ENCODE results near the gene PTPRJ.

The PTPRJ gene

DNA sequence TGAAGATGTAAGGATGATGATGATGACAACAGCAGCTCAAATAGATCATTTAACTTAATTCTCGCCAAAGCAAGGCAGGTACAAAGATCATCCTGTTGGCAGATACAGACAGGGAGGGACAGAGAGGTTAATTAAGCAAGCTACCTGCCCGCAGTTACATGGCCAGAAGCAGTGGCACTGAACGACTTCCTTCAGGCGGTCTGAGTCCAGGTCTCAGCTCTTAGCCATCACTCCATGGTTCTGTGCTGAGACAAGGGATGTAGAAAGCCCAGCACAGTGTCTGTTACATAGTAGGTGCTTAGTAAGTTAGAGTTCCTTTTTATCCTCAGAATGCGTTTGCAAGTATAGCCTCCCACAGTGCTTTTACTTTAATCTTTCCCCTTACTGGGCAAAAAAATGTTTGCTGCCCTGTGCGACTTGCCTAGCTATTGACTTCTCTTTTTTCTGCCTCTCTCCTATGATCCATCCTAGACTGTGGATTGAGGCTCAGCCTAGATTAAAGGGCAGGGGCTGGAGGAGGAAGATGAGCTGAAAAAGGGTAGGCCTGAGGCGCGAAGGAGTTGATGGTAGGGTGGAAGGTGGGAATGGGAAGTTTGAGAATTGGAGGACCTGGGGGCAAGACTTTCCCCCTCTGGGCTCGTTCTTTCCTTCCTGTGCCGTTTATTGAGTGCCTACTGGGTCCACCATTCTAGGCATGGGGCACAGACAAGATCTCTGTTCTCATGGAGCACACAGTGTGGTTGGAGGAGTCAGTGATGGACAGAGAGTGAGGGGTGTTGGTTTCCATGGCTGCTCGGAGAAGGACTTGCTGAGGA lies 128.1 kb downstream of the PTPRJ start:
- TF ChIP-seq, protein P1, sequence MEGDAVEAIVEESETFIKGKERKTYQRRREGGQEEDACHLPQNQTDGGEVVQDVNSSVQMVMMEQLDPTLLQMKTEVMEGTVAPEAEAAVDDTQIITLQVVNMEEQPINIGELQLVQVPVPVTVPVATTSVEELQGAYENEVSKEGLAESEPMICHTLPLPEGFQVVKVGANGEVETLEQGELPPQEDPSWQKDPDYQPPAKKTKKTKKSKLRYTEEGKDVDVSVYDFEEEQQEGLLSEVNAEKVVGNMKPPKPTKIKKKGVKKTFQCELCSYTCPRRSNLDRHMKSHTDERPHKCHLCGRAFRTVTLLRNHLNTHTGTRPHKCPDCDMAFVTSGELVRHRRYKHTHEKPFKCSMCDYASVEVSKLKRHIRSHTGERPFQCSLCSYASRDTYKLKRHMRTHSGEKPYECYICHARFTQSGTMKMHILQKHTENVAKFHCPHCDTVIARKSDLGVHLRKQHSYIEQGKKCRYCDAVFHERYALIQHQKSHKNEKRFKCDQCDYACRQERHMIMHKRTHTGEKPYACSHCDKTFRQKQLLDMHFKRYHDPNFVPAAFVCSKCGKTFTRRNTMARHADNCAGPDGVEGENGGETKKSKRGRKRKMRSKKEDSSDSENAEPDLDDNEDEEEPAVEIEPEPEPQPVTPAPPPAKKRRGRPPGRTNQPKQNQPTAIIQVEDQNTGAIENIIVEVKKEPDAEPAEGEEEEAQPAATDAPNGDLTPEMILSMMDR (IDR thresholded peaks at IDR 0.05; ENCODE audit: extremely low read depth, missing control alignments), result no peak
- DNase-seq (ENCODE audit: low spot score), result no peak

DNA sequence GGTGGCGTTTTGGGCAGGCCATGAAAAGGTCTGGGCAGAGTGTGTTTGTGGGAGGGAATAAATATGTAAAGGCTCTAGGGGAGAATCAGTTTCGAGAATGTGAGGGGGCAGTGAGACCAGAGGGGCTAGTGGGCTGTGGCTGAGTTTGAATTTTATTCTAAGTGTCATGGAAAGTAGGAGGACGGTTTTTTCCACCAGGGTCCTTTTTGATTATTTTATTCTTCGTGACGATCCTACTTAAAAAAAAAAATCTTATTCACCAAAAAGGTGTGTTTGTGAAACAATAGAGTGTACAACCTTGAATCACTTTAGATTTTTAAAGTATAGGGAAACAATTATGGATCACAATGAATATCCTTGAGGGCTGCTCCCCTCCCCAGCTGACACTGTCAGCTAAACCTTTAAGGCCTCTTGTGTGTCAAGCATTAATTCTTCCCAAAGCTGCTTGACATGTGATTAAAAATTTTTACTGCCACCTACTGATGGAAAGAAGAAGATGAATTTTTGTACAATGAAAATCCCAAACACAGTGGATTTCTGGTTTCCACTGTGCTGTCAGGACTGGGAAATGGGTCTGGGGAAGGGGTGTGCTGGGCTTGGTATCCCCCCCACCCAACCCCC lies 128.8 kb downstream of the PTPRJ start:
- DNase-seq (ENCODE audit: low spot score), result peak; percentile 39
- TF ChIP-seq, protein P1 (IDR thresholded peaks at IDR 0.05; ENCODE audit: extremely low read depth, missing control alignments), result no peak

DNA sequence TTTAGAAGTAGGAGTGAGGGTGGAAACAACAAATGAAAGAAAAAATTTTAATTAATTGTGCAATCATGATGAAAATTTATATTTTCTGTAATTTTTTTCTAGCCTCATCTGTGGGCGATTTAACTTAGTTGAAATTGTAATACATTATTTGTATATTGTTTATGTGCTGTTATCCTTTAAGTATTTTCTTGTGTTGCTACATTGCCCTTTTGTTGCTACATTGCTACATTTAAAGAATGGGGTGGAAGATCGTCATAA lies 130.1 kb downstream of the PTPRJ start:
- DNase-seq (ENCODE audit: low spot score), result no peak
- TF ChIP-seq, protein P1 (IDR thresholded peaks at IDR 0.05; ENCODE audit: extremely low read depth, missing control alignments), result no peak

DNA sequence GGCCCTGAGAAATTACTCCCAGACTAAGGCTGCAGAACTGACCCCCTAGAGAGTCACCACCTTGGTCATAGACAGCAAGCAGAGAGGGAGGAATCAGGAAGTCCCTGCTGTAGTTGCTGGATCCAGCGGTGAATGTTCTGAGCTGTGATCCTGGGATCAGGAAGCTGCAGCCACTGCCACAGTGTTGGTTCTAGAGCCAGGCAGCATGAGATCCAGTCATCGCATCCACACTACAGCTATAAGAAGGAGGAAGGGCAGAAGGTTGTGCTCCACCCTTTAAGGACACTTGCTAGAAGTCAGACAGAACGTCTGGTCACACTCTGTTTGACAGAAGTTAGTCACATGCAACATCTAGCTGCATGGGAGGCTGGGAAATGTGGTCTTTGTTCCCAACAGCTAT lies 131.5 kb downstream of the PTPRJ start:
- TF ChIP-seq, protein P1 (IDR thresholded peaks at IDR 0.05; ENCODE audit: extremely low read depth, missing control alignments), result no peak
- DNase-seq (ENCODE audit: low spot score), result no peak

DNA sequence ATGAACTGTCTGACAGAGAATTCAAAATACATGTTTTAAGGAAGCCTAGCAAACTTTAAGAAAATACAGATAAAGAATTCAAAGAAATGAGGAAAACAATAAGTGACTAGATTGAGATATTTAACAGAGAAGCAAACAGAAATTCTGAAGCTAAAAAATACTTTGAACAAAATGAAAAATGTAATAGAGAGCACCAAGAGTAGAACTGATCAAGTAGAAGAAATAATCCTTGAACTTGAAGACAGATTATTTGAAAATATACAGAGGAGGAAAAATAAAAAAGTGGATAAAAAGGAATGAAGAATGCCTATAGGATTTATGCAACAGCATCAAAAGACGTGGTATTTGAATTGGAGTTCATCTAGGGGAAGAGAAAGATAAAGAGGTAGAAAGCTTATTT lies 134.4 kb downstream of the PTPRJ start:
- TF ChIP-seq, protein P1 (IDR thresholded peaks at IDR 0.05; ENCODE audit: extremely low read depth, missing control alignments), result no peak
- no peak for DNase-seq (ENCODE audit: low spot score)

DNA sequence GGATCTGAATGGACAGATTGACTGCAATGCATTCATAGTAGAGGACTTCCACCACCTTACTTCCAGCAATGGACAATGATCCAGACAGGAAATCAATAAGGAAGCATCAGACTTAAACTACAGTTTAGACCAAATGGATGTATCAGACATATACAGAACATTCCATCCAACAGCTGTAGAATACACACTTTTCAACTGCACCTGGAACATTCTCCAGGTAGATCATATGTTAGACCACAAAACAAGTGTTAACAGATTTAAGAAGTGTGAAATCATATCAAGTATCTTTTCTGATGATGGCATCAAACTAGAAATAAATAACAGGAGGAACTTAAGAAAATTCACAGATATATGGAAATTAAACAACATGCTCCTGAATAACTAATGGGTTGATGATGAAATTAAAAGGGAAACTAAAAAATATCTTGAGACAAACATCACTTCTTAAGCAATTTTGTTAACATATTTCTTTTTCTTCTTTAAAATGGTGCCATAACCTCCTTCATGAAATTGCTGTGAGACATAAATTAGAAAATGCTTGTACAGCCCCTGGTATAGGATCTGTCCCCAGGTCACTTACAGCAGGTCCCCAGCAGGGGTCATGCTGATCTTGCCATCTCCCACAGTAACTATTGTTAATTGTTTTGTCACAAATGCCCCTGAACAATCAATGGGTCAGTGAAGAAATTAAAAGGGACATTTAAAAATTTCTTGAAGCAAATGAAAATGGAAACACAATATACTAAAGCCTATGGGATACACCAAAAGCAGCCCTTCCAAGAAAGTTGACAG lies 136.3 kb downstream of the PTPRJ start:
- DNase-seq (ENCODE audit: low spot score), result no peak
- TF ChIP-seq, protein P1 (IDR thresholded peaks at IDR 0.05; ENCODE audit: extremely low read depth, missing control alignments), result peak; percentile 5

DNA sequence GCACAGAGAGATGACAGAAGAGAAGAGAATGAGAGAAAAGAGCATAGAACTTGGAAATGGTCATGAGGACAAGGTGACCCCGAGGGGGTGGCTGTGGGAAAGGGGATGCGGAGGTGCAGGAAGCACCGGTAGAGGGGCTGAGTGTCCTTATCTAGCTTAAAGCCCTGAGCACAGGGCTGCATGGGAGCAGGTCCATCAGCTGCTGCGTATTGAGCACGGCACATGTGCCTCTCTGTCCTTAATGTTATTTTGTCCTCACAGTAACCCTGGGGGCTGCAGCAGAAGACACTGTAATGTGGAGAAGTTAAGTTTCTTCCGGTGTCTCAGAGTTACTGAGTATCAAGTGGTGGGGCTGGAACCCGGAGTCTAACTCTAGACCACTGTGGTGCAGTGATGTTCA lies 141.9 kb downstream of the PTPRJ start:
- TF ChIP-seq, protein P1 (IDR thresholded peaks at IDR 0.05; ENCODE audit: extremely low read depth, missing control alignments), result no peak
- no peak for DNase-seq (ENCODE audit: low spot score)
